ENCODE measurements around the gene COCH.

Gene COCH

GRCh38 chr14:30842431-30842830, 31.9 kb upstream of the COCH start:
- DNase-seq (ENCODE audit: low read depth, low spot score), result no peak
- H3K4me3 ChIP-seq (ENCODE audit: low read depth, low read length), result no peak overlapping the region
- TF ChIP-seq CTCF (IDR thresholded peaks at IDR 0.05; ENCODE audit: low read depth, low read length), result no peak
- in situ Hi-C loops (cut with HindIII; ENCODE audit: low sequenced_read_pairs), result no loop called here

GRCh38 chr14:30848449-30849240, 25.7 kb upstream of the COCH start:
- no peak overlapping the region for H3K4me3 ChIP-seq (ENCODE audit: low read depth, low read length)

GRCh38 chr14:30849354-30849753, 25.0 kb upstream of the COCH start:
- no peak for TF ChIP-seq CTCF (IDR thresholded peaks at IDR 0.05; ENCODE audit: low read depth, low read length)
- no peak for DNase-seq (ENCODE audit: low read depth, low spot score)
- no peak overlapping the region for H3K4me3 ChIP-seq (ENCODE audit: low read depth, low read length)
- in situ Hi-C loops (cut with HindIII; ENCODE audit: low sequenced_read_pairs), result no loop called here

More at GRCh38 chr14:30848449-30849240, 25.7 kb upstream of the COCH start:
- DNase-seq (ENCODE audit: low read depth, low spot score), result no peak
- no peak for TF ChIP-seq CTCF (IDR thresholded peaks at IDR 0.05; ENCODE audit: low read depth, low read length)
- in situ Hi-C loops (cut with HindIII; ENCODE audit: low sequenced_read_pairs), result no loop called here

GRCh38 chr14:30849983-30850382, 24.4 kb upstream of the COCH start:
- DNase-seq (ENCODE audit: low read depth, low spot score), result no peak
- no peak overlapping the region for H3K4me3 ChIP-seq (ENCODE audit: low read depth, low read length)
- no peak for TF ChIP-seq CTCF (IDR thresholded peaks at IDR 0.05; ENCODE audit: low read depth, low read length)
- in situ Hi-C loops (cut with HindIII; ENCODE audit: low sequenced_read_pairs), result no loop called here

GRCh38 chr14:30853946-30854345, 20.4 kb upstream of the COCH start:
- in situ Hi-C loops (cut with HindIII; ENCODE audit: low sequenced_read_pairs), result no loop called here
- no peak for TF ChIP-seq CTCF (IDR thresholded peaks at IDR 0.05; ENCODE audit: low read depth, low read length)
- H3K4me3 ChIP-seq (ENCODE audit: low read depth, low read length), result no peak overlapping the region
- no peak for DNase-seq (ENCODE audit: low read depth, low spot score)

- no peak for TF ChIP-seq CTCF (IDR thresholded peaks at IDR 0.05; ENCODE audit: low read depth, low read length)
- no peak overlapping the region for H3K4me3 ChIP-seq (ENCODE audit: low read depth, low read length)
- in situ Hi-C loops (cut with HindIII; ENCODE audit: low sequenced_read_pairs), result no loop called here
- no peak for DNase-seq (ENCODE audit: low read depth, low spot score)
Observed at GRCh38 chr14:30854492-30854891, 19.9 kb upstream of the COCH start.

Data from astrocyte of the spinal cord (primary cell).